Mesendoderm (in vitro differentiated cells): ENCODE data around the gene TRANK1.

ENCODE experiments used
- DNase-seq: peaks from one replicate; pipeline ENCODE4 v3.0.0; 2013
- H2AK5ac ChIP-seq: 2 replicates; pipeline ENCODE4 v1.6.1; 2013; ENCODE audit warnings: low read length, inconsistent platforms
- H2BK120ac ChIP-seq: 2 replicates; pipeline ENCODE4 v1.6.1; 2013; ENCODE audit warnings: low read depth, mild to moderate bottlenecking, low read length, moderate library complexity, mixed read lengths
- H2BK15ac ChIP-seq: replicated peaks from 2 replicates; pipeline ENCODE4 v1.6.1; 2013; ENCODE audit warnings: low read depth, mild to moderate bottlenecking, moderate library complexity
- H2BK5ac ChIP-seq: 2 replicates; pipeline ENCODE4 v1.6.1; 2013; ENCODE audit warnings: low read length, inconsistent platforms
- H3K18ac ChIP-seq: 2 replicates; pipeline ENCODE4 v1.6.1; 2013; ENCODE audit warnings: mild to moderate bottlenecking, low read length, mixed read lengths
- H3K23ac ChIP-seq: one replicate; pipeline ENCODE4 v1.6.1; 2013; ENCODE audit warnings: low read length
- H3K27ac ChIP-seq: 2 replicates; pipeline ENCODE4 v1.5.1; 2013; ENCODE audit warnings: low read depth, mild to moderate bottlenecking, inconsistent platforms, low read length, moderate library complexity
- H3K27me3 ChIP-seq: 2 replicates; pipeline ENCODE4 v1.6.1; 2013; ENCODE audit warnings: low read length, control low read depth, mild to moderate bottlenecking, inconsistent platforms; ENCODE audit not compliant: insufficient read depth, poor library complexity
- H3K36me3 ChIP-seq: 2 replicates; pipeline ENCODE4 v1.6.1; 2013; ENCODE audit warnings: low read length, inconsistent platforms; ENCODE audit not compliant: control insufficient read depth, insufficient read depth
- H3K4ac ChIP-seq: one replicate; pipeline ENCODE4 v1.6.1; 2013; ENCODE audit warnings: low read depth, mild to moderate bottlenecking, low read length, moderate library complexity
- H3K4me1 ChIP-seq: 2 replicates; pipeline ENCODE4 v1.6.1; 2013; ENCODE audit warnings: low read depth, low read length, inconsistent platforms; ENCODE audit not compliant: control insufficient read depth
- H3K4me2 ChIP-seq: 2 replicates; pipeline ENCODE4 v1.6.1; 2013; ENCODE audit warnings: low read length
- H3K4me3 ChIP-seq: 2 replicates; pipeline ENCODE4 v1.5.1; 2013; ENCODE audit warnings: mild to moderate bottlenecking, low read length
- H3K56ac ChIP-seq: one replicate; pipeline ENCODE4 v1.6.1; 2013; ENCODE audit warnings: low read length
- H3K79me1 ChIP-seq: 2 replicates; pipeline ENCODE4 v1.6.1; 2013; ENCODE audit warnings: low read length, inconsistent platforms
- H3K79me2 ChIP-seq: 2 replicates; pipeline ENCODE4 v1.6.1; 2013; ENCODE audit warnings: mild to moderate bottlenecking, low read length; ENCODE audit not compliant: control insufficient read depth, insufficient read depth
- H3K9ac ChIP-seq: 2 replicates; pipeline ENCODE4 v1.6.1; 2013; ENCODE audit warnings: low read length, inconsistent platforms
- H4K5ac ChIP-seq: one replicate; pipeline ENCODE4 v1.6.1; 2013; ENCODE audit warnings: low read length
- H4K8ac ChIP-seq: one replicate; pipeline ENCODE4 v1.6.1; 2013; ENCODE audit warnings: low read depth, mild to moderate bottlenecking, control low read depth, low read length, moderate library complexity
- WGBS: extraction: QIAGEN DNeasy Blood & Tissue Kit; methylation state at CpG from one replicate; pipeline ENCODE4 v1.1.7; 2013; ENCODE audit warnings: low lambda C conversion rate, missing lambda C conversion rate; ENCODE audit not compliant: insufficient coverage; ENCODE audit errors: extremely low coverage; 5-methylcytosine and 5-hydroxymethylcytosine counted together

Gene TRANK1

DNA sequence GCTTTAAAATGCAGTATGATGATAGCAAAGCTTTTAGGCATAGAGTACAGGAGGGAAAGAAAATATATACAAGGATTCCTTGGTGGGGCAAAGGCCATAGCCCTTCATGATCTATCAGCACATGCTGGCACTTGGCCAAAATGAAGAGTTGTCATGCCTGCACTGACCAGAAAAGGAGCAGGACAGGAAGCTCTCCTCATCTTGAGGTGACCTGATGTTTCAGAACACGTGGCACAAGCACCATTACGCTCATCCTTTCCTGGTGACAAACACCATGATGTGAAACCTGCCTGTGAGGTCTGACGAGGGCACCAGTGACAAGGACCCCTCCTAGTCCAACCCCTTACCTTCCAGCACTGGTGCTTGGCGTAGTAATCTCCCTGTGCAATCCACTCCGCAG, 102.6 kb downstream of the TRANK1 start:
- Histone ChIP-seq H3K23ac (no peak overlapping the region), H3K27ac (no peak overlapping the region), H3K4me2 (no peak overlapping the region), H3K9ac (no peak overlapping the region), H3K79me2 (no peaks in the 10 kb centered on the region), H3K36me3 (no peaks in the 10 kb centered on the region), H4K5ac (no peak overlapping the region), H2AK5ac (peak overlapping the region; percentile 75), H2BK5ac (no peak overlapping the region), H4K8ac (no peak overlapping the region), H3K27me3 (no peaks in the 10 kb centered on the region), H3K18ac (no peak overlapping the region), H2BK120ac (no peak overlapping the region), H2BK15ac (no peak overlapping the region), H3K56ac (no peak overlapping the region), H3K4me3 (no peak overlapping the region), H3K4ac (no peak overlapping the region), H3K79me1 (no peaks in the 10 kb centered on the region), H3K4me1 (no peaks in the 10 kb centered on the region)
- no CpG with 5 or more reads among the region's 5 CpGs for WGBS
- no peak for DNase-seq

DNA sequence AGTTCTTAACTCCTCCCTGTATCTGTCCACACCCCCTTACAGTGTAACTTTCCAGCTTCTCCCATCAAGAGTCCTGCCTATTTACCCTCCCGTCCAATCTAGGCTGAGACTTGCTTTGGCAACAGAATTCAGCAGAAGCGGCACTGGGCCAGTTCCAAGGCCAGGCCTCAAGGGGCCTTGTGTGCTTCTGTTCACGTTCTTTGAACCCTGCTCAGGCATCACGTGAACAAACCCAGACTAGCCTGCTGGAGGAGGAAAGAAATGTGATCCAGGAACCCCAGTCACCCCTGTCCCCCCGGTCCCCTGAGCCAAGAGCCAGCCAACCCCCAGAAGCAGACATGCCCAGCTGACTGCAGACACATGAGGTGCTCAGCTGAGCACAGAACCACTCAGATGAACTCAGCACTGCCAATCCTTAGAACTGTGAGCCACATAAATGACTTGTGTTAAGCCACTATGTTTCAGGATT, 104.4 kb downstream of the TRANK1 start:
- DNase-seq, result no peak
- H3K79me2 ChIP-seq, result no peaks in the 10 kb centered on the region
- H3K23ac ChIP-seq, result no peak overlapping the region
- H3K4me3 ChIP-seq, result no peak overlapping the region
- H4K5ac ChIP-seq, result no peak overlapping the region
- no peak overlapping the region for H2BK5ac ChIP-seq
- H3K4me2 ChIP-seq, result no peak overlapping the region
- H3K27ac ChIP-seq, result no peak overlapping the region
- H2AK5ac ChIP-seq, result no peak overlapping the region
- H3K4ac ChIP-seq, result no peak overlapping the region
- H3K18ac ChIP-seq, result no peak overlapping the region
- H3K9ac ChIP-seq, result no peak overlapping the region
- H4K8ac ChIP-seq, result no peak overlapping the region
- H3K27me3 ChIP-seq, result no peaks in the 10 kb centered on the region
- no CpG with 5 or more reads among the region's 5 CpGs for WGBS
- no peak overlapping the region for H2BK15ac ChIP-seq
- H3K79me1 ChIP-seq, result no peaks in the 10 kb centered on the region
- H2BK120ac ChIP-seq, result no peak overlapping the region
- no peaks in the 10 kb centered on the region for H3K36me3 ChIP-seq
- H3K56ac ChIP-seq, result no peak overlapping the region
- H3K4me1 ChIP-seq, result no peaks in the 10 kb centered on the region

DNA sequence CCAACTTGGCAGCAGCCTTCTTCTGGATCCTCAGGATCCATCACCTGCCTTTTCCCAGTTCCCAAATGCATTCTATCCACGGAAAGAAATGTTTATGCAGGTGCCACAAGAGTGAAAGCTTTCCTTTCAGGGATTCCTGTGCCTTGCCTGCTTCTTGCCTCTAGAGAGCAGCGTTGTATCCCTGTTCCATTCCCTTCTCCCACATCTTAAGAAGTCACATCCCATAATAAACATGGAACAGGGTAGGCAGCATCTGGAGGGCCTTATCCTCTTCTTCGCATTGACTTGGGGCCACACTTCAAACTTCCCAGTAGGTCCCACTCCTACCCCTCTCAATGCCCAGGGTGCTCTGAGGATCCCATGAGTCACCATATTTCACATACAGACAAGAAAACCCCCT, 107.8 kb downstream of the TRANK1 start:
- Histone ChIP-seq H3K4ac (no peak overlapping the region), H2AK5ac (no peak overlapping the region), H3K23ac (no peak overlapping the region), H2BK15ac (no peak overlapping the region), H4K5ac (no peak overlapping the region), H3K4me1 (no peaks in the 10 kb centered on the region), H3K36me3 (no peaks in the 10 kb centered on the region), H2BK120ac (no peak overlapping the region), H3K79me2 (no peaks in the 10 kb centered on the region), H3K27me3 (no peaks in the 10 kb centered on the region), H3K4me3 (no peak overlapping the region), H3K9ac (no peak overlapping the region), H2BK5ac (no peak overlapping the region), H3K27ac (no peak overlapping the region), H4K8ac (no peak overlapping the region), H3K79me1 (no peaks in the 10 kb centered on the region), H3K18ac (no peak overlapping the region), H3K56ac (no peak overlapping the region), H3K4me2 (no peak overlapping the region)
- WGBS, result no CpG with 5 or more reads among the region's 3 CpGs
- DNase-seq, result peak; percentile 52

DNA sequence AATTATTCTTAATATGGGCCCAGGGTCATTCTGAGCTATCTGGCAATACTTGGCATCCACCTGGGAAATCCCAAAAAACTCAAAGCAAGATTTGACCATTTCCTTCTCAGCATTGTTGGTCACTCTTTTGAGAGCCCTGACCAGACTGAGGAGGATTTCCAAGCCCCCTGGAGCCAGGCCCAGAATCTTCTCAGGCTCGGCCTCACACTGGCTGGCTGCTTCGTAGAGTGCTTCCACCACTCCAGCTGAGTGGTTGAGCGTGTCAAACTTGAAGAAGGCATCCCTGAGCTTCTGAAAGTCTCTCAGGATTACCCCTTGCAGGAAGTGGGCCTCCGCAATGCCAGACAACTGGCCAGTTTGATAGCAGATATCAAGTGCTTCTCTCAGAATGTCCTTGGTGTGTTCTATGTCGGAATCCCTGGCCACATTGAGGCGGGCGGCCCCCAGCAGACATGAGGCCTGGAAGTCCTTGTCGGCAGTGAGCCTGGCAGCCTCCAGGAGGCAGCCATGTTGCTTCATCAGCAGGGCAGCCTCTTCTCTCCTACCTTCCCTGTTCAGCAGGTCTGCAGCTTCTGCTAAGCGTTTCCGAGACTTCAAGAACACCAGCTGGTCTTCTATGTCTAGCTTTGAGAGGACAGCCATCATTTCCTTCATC, 111.6 kb downstream of the TRANK1 start:
- Histone ChIP-seq H4K5ac (no peak overlapping the region), H3K4me1 (no peaks in the 10 kb centered on the region), H2AK5ac (no peak overlapping the region), H3K9ac (no peak overlapping the region), H3K79me2 (no peaks in the 10 kb centered on the region), H2BK5ac (no peak overlapping the region), H3K56ac (no peak overlapping the region), H3K79me1 (no peaks in the 10 kb centered on the region), H3K4ac (no peak overlapping the region), H2BK15ac (no peak overlapping the region), H3K4me3 (no peak overlapping the region), H3K4me2 (no peak overlapping the region), H3K23ac (no peak overlapping the region), H3K18ac (no peak overlapping the region), H2BK120ac (no peak overlapping the region), H3K36me3 (no peaks in the 10 kb centered on the region), H4K8ac (no peak overlapping the region), H3K27me3 (no peaks in the 10 kb centered on the region), H3K27ac (no peak overlapping the region)
- DNase-seq, result peak; percentile 22
- no CpG with 5 or more reads among the region's 10 CpGs for WGBS

DNA sequence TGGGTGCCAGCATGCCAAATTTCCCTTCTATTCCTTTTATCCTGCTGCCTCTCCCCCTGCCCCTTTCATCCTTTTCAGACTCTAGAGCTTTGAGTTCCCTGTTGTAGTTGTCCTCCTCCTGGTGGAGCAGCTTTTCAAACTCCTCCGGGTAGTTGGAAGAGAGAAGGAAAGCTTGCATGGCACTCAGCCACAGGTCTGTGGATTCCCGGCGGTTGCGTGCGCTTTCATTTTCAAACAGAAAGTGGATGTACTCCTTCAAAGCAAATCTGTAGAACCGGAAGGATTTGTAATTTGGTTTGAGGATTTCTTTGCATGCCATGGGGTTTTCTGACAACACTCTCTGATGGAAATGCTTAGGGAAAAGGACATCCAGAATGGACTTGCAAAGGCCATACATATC, 112.4 kb downstream of the TRANK1 start:
- H2BK120ac ChIP-seq, result no peak overlapping the region
- no peak overlapping the region for H4K8ac ChIP-seq
- no peak overlapping the region for H3K4me2 ChIP-seq
- no CpG with 5 or more reads among the region's 6 CpGs for WGBS
- no peaks in the 10 kb centered on the region for H3K27me3 ChIP-seq
- no peak overlapping the region for H3K27ac ChIP-seq
- no peak overlapping the region for H3K23ac ChIP-seq
- H3K36me3 ChIP-seq, result no peaks in the 10 kb centered on the region
- H3K4me1 ChIP-seq, result no peaks in the 10 kb centered on the region
- no peak overlapping the region for H4K5ac ChIP-seq
- no peak overlapping the region for H3K56ac ChIP-seq
- DNase-seq, result no peak
- no peak overlapping the region for H2AK5ac ChIP-seq
- H3K4ac ChIP-seq, result no peak overlapping the region
- no peak overlapping the region for H2BK5ac ChIP-seq
- H3K79me1 ChIP-seq, result no peaks in the 10 kb centered on the region
- H3K4me3 ChIP-seq, result no peak overlapping the region
- H3K79me2 ChIP-seq, result no peaks in the 10 kb centered on the region
- no peak overlapping the region for H2BK15ac ChIP-seq
- no peak overlapping the region for H3K9ac ChIP-seq
- no peak overlapping the region for H3K18ac ChIP-seq

DNA sequence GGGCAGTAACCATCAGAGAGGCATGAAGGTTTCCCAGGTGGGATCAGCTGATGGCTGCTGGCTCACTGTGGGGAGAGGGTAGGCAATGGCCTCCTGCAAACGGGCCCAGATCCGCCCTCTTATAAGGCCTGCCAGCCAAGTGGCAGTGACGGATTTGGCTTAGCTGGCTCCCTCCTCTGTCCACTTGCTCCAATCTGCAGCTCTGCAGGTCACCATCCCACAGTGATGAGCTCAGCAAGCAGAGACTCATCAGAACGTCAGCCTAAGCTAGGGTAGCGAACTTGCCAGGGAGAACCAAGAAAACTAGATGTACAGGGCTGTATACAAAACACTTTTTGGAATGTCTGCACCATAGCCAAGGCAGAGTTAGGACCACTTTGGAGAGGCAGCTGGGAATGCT, 117.7 kb downstream of the TRANK1 start:
- Histone ChIP-seq H3K4ac (no peak overlapping the region), H3K23ac (no peak overlapping the region), H3K18ac (no peak overlapping the region), H2BK5ac (no peak overlapping the region), H3K79me2 (no peaks in the 10 kb centered on the region), H2BK120ac (no peak overlapping the region), H3K4me1 (no peaks in the 10 kb centered on the region), H4K5ac (no peak overlapping the region), H3K56ac (no peak overlapping the region), H3K4me3 (no peak overlapping the region), H3K4me2 (no peak overlapping the region), H2BK15ac (no peak overlapping the region), H3K79me1 (no peaks in the 10 kb centered on the region), H4K8ac (no peak overlapping the region), H3K36me3 (no peaks in the 10 kb centered on the region), H3K9ac (no peak overlapping the region), H3K27ac (no peak overlapping the region), H3K27me3 (no peaks in the 10 kb centered on the region), H2AK5ac (no peak overlapping the region)
- no CpG with 5 or more reads among the region's 5 CpGs for WGBS
- no peak for DNase-seq
